HG03045 (cell line): ENCODE results near the gene EFEMP2.
"Not testable (repeated sequence)": the region's sequence is repeated elsewhere in the genome, so short reads cannot be mapped to it uniquely, and the experiment has no call there.

Experiments
- ATAC-seq: cut with Tn5 transposase; IDR thresholded peaks from one replicate; pipeline ENCODE4 v1.9.1; 2021; ENCODE audit warnings: mild to moderate bottlenecking, moderate library complexity; ENCODE audit not compliant: unreplicated experiment

The EFEMP2 gene

DNA sequence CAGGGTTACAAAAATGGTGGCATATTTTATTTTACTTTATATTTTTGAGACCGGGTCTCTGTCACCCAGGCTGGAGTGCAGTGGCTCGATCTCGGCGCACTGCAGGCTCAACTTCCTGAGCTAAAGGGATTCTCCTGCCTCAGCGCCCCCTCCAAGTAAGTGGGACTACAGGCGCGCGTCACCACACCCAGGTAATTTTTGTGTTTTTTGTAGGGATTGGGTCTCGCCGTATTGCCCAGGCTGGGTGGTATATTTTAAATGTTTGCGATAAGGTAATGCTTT lies 28.2 kb upstream of the EFEMP2 start:
- ATAC-seq, result no peak

DNA sequence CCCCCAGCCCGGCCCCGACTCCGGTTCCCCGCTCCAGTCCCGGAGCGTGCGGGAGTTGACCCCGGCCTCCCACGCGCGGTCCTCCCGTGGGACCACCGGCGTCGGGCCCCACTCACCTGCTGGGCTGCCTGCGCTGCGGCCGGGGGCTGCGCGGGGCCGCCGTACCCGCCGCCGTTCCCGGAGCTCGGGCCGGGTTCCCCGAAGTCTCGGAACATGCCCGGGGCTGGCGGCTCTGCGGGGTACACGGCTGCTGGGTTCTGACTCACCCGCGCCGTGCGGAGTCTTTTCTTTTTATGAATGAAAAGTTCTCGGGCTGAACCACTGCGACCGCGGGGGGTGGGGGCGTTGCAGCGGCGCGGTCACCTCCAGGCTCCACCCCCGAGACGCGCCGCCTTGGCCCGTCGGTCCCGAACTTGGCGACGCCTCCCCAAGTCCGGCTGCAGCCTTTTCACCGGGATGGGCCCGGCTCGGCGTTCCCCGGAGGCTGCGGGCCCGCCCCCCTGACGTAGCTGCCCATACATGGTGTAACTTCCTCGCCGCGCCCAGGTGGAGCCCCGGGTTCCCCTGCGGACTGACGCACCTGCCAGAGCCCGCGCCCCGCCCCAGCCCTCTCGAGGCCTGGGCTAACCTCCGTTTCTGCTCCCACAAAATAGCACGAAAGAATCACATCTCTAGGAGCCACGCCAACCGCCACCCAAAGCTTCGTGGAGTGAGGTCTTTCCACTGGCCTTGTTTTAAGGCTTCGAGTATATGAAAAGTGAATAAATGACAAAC lies 27.7 kb upstream of the EFEMP2 start, which contains the start of gene FOSL1:
Gene FOSL1, minus strand, starts transcription at position 264 of the 774 bp plus-strand sequence. Its CDS starts 49 bp downstream, at position 215.
- peak; percentile 80 for ATAC-seq

DNA sequence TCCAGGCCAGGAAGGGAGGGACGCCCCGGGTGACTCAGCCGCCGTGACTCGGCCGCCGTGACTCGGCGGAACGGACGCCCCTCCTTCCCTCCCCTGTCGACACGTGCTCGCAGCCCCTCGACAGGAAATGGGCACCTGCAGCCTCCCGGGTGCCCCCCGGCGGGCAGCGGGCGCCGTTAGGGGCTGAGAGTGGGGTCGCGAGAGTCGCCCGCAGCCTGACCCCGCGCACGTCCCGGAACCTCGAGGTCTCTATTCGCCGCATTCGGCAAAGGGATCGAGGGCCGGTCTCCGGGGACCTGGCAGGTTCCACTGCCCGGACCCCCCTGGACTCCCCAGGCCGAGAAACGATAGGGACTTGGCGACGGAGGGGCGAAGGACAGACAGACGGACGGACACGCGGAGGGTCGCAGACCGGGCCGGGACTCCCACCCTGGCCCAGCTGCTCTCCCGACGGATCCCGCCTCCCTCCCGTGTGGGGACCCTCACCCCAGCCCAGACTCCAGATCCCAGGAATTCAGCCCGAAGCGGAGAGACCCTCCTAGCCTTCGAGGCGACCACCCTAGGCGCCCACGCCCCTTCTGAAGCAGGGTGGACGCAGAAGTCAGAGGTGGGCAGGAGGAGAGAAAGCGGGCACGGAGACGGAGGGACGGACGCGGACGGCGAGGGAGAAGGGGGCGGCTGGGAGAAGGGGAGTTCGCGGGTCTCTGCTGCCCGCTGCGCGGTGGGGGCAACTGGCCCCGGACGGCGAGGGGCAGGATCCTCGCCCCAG lies 26.9 kb upstream of the EFEMP2 start:
- ATAC-seq, result no peak

- no peak for ATAC-seq
Observed at GRCh38 chr11:65898656-65899355, 26.2 kb upstream of the EFEMP2 start.

DNA sequence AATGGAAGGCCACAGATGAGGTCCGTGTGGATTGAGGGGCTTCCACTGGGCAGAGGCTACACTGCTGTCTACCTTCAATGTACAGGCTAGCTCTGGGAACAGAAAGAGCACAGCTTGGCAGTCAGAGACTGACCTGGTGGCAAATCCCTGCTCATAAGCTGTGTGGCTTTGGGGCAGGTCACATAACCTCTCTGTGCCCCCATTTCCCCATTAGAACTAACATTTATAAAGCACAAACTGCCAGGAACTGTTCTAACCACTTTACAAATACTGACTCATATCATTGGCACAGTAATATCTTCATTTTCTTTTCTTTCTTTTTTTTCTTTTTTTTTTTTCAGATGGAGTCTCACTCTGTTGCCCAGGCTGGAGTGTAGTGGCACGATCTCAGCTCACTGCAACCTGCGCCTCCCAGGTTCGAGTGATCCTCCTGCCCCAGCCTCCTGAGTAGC lies 24.4 kb upstream of the EFEMP2 start:
- no peak for ATAC-seq

DNA sequence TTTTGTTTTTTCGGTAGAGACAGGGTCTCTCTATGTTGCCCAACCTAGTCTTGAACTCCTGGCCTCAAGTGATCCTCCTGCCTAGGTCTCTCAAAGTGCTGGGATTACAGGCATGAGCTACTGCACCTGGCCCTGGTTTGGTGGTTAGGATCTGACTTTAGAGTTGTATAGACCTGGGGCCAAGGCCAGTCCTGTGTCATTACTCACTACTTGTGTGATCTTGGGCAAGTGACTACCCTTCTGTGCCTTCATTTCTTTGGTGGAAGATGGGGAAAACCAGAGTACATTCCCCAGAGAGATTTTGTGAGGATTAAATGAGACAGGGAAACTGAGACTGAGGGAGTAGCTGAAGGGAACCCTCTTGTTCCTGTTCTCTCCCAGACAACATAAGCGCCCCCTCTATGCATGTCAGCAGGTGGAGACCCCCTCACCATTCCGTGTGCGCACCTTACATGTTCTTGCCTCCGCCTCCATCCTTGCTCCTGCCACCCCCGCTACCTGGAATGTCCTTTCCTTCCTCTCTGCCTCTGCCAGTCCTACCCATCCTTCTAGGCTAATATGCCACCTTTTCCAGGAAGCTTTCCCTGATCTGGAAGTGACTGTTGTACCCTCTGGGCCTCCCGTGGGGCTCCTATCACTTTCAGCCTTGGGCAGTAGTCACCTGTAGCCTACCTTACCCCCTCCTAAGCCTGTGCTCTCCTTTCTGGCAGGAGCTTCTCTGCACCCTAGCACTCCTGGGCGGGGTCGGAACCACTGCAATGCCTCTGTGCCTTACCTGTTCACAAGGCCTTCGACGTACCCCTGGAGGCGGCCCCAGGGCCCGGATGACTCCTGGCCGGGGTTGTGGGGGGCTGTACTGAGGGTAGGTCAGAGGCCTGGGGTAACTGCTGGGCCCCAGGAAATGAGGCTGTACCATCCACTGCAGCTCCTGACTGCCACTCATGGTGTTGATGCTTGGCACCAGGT lies 23.7 kb upstream of the EFEMP2 start:
- no peak for ATAC-seq

DNA sequence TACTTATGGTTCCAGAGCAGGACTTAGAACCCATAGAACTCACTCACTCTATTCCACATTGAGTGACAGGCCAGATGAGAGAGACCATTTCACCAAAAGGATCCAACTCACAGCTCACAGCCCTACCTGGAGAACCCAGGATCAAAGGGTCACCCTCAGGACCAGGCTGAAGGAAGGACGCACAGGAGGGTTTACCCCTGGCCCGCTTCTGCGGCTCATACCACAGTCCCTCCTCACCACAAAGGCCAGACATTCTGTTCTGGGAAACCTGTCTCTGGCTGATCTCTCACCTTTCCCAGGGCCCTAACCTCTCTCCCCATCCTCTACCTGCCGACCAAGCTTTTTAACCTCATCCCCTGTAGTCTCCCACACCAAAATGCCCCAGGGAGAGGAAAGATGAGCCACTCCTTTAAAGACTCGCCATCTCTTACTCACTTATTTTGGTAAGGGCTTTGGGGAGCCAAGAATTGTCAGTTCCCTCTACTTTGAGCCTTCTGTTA lies 22.9 kb upstream of the EFEMP2 start:
- no peak for ATAC-seq

DNA sequence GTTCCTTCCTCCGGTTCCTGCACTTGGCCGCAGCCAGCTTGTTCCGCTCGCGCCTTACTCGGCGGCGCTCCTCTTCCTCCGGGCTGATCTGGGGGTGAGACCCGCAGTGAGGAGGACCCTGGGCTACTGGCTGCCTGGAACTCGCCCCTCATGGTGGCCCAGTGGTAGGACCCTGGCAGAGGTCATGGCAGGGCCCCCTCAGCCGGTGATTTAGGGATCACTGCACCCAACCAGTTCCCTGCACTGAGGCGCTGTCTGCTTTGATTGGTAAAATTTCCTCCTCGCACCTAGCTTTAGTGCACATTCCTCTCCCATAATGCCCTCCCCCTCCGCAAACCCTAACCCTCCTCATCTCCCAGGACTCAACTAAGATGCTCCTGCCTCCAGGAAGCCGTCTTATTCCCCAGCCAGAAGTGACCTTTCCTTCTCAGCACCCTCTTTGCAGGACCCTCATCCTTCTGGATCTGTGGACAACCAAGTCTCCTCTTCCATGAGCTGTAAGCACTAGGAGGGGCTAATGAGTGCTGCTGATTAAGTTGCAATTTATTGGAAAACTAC lies 21.5 kb upstream of the EFEMP2 start:
- no peak for ATAC-seq

- no peak for ATAC-seq
Observed at GRCh38 chr11:65892661-65893317, 20.2 kb upstream of the EFEMP2 start.

- ATAC-seq, result not testable (repeated sequence)
Observed at GRCh38 chr11:65892137-65892540, 19.5 kb upstream of the EFEMP2 start.

GRCh38 chr11:65891219-65892136 lies 18.9 kb upstream of the EFEMP2 start:
- peak; percentile 1 for ATAC-seq

GRCh38 chr11:65890324-65891218 lies 18.0 kb upstream of the EFEMP2 start, which contains the start of gene CCDC85B:
Gene CCDC85B (plus strand): TSS chr11:65890673. CDS start chr11:65890784, 111 bp downstream.
- peak; percentile 57 for ATAC-seq

GRCh38 chr11:65888163-65888814 lies 15.7 kb upstream of the EFEMP2 start, which contains the start of gene FIBP:
Gene FIBP (minus strand): TSS chr11:65888471. CDS start chr11:65888418, 53 bp downstream.
- peak; percentile 48 for ATAC-seq

DNA sequence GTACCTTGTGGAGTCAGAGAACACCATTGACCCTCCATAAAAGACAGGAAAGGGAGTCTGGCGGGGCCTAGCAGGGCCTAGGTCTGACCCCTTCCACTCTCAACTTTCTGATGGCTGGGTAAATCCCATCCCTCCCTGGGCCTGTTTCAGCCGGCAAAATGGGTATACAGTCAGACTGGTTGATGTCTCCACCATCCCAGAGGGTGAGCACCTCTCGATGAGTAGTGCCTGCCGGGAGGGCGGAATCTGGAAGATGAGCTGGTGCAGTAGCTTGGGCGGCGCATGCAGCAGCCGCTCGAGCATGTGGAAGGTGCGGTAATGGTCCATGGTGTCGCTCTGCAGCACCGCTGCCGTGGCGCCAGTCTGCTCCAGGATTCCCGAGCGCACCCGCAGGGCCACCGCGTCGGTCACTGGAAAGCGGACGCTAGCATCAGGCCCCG lies 15.1 kb upstream of the EFEMP2 start:
- ATAC-seq, result no peak

GRCh38 chr11:65886826-65887722 lies 14.5 kb upstream of the EFEMP2 start:
- no peak for ATAC-seq
